ENCODE results near the gene SUSD1. TPM values are rescaled to one million over a fixed set of nuclear protein-coding genes. Genes with fewer than 3 reads are reported as not detected.
A peak's percentile ranks its signal among the peaks of the same experiment; 100 is the strongest.

SUSD1 gene
- total and polyA plus RNA-seq, 9 of the 15 experiments (the other 6 are each of a cell fraction or from before 2014, with no cell fraction given) = 10.9 to 44.4 (median 36.1) TPM

GRCh38 chr9:112059145-112059965 is 115.7 kb downstream of the SUSD1 start (continued):
- TF ChIP-seq PBX2 (CRISPR knock-in tag; IDR thresholded peaks at IDR 0.05; ENCODE audit: low read depth) = no peak
- TF ChIP-seq PBX2 (tag; conservative IDR thresholded peaks at IDR 0.05; ENCODE audit: low read depth) = peak; percentile 88
- no peak for TF ChIP-seq ZKSCAN1 (IDR thresholded peaks at IDR 0.05; ENCODE audit: low read depth, low read length)
- 0 out of 2 replicates have a peak, but pooled peaks have one; percentile 36 for TF ChIP-seq ZBTB17 (CRISPR knock-in tag; IDR thresholded peaks at IDR 0.05)
- no peak for TF ChIP-seq HNRNPLL (IDR thresholded peaks at IDR 0.05; ENCODE audit: low read depth, low read length, poor library complexity, severe bottlenecking)
- no peak for TF ChIP-seq ZNF175 (CRISPR knock-in tag; IDR thresholded peaks at IDR 0.05; ENCODE audit: low read depth)
- TF ChIP-seq BACH1 (tag; IDR thresholded peaks at IDR 0.05) = peak; percentile 66
- peak; percentile 64; the same call in 1 of the 2 replicates for TF ChIP-seq DPF2 (IDR thresholded peaks at IDR 0.05)
- no peak for TF ChIP-seq HOXB6 (CRISPR knock-in tag; IDR thresholded peaks at IDR 0.05; ENCODE audit: borderline replicate concordance)
- TF ChIP-seq FOSL1 (tag; conservative IDR thresholded peaks at IDR 0.05) = peak; percentile 54
- no peak for TF ChIP-seq SUPT5H (IDR thresholded peaks at IDR 0.05)
- no peak for TF ChIP-seq THRA (IDR thresholded peaks at IDR 0.05)
- TF ChIP-seq ZNF445 (CRISPR knock-in tag; IDR thresholded peaks at IDR 0.05; ENCODE audit: low read depth) = no peak
- peak; percentile 47; the same call in 1 of the 2 replicates for TF ChIP-seq PKNOX1 (IDR thresholded peaks at IDR 0.05)
- 0 out of 2 replicates have a peak, but pooled peaks have one; percentile 46 for TF ChIP-seq DDX20 (tag; IDR thresholded peaks at IDR 0.05; ENCODE audit: low read depth)
- TF ChIP-seq MAFG (tag; conservative IDR thresholded peaks at IDR 0.05) = peak; percentile 89
- TF ChIP-seq, protein P1, sequence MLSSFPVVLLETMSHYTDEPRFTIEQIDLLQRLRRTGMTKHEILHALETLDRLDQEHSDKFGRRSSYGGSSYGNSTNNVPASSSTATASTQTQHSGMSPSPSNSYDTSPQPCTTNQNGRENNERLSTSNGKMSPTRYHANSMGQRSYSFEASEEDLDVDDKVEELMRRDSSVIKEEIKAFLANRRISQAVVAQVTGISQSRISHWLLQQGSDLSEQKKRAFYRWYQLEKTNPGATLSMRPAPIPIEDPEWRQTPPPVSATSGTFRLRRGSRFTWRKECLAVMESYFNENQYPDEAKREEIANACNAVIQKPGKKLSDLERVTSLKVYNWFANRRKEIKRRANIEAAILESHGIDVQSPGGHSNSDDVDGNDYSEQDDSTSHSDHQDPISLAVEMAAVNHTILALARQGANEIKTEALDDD (IDR thresholded peaks at IDR 0.05) = 0 out of 2 replicates have a peak, but pooled peaks have one; percentile 33
- TF ChIP-seq RAD51 (IDR thresholded peaks at IDR 0.05; ENCODE audit: borderline replicate concordance, low read depth) = peak; percentile 21; the same call in 1 of the 2 replicates
- TF ChIP-seq, protein P2, sequence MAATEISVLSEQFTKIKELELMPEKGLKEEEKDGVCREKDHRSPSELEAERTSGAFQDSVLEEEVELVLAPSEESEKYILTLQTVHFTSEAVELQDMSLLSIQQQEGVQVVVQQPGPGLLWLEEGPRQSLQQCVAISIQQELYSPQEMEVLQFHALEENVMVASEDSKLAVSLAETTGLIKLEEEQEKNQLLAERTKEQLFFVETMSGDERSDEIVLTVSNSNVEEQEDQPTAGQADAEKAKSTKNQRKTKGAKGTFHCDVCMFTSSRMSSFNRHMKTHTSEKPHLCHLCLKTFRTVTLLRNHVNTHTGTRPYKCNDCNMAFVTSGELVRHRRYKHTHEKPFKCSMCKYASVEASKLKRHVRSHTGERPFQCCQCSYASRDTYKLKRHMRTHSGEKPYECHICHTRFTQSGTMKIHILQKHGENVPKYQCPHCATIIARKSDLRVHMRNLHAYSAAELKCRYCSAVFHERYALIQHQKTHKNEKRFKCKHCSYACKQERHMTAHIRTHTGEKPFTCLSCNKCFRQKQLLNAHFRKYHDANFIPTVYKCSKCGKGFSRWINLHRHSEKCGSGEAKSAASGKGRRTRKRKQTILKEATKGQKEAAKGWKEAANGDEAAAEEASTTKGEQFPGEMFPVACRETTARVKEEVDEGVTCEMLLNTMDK (IDR thresholded peaks at IDR 0.05; ENCODE audit: borderline replicate concordance, insufficient read depth, low read depth, low read length, poor library complexity, severe bottlenecking) = no peak

All from K562 (cell line).